T-cell (primary cell): Measurements from ENCODE around the gene ACTN1. TPM values are rescaled to one million over a fixed set of nuclear protein-coding genes. Genes with fewer than 3 reads are reported as not detected.

Source experiments
- ATAC-seq, 4 experiments: fragments of 200-7000 bp in 3 of 4; fragments of 150-1000 bp in 1 of 4; cut with Tn5 transposase; replicated peaks in 1 of 4; 1 replicate in 3 of 4; 2 replicates in 1 of 4; pipeline ENCODE4 v1.10.0; 2021; ENCODE audit warnings: moderate library complexity in 3 of 4, mild to moderate bottlenecking in 2 of 4, moderate number of reproducible peaks in 1 of 4
- CTCF ChIA-PET, 2 donors: fragments of 300-600 bp; sonication (Branson Sonifier 250); formaldehyde crosslinking; loops; one replicate each; lab custom pipeline; 2022; ENCODE audit warnings: antibody characterized with exemption in 2 of 2; lab: Charles Lee
- POLR2A ChIA-PET, 2 donors: fragments of 300-600 bp; sonication (Branson Sonifier 250); formaldehyde crosslinking; loops; one replicate each; lab custom pipeline; 2022; ENCODE audit warnings: antibody characterized with exemption in 2 of 2; lab: Charles Lee
- DNase-seq, 35 experiments: peaks; one replicate each; pipeline versions ENCODE4 v3.0.0 to v3.0.0-alpha.2; 2013 to 2023
- H3K27ac ChIP-seq: one replicate; pipeline ENCODE4 v1.5.1; 2013; ENCODE audit warnings: low read length
- H3K27me3 ChIP-seq, 2 experiments: replicated peaks in 1 of 2; 1 replicate in 1 of 2; 2 replicates in 1 of 2; pipeline versions ENCODE4 v1.6.1 to v1.7.0; 2013; ENCODE audit warnings: low read length in 1 of 2, mixed read lengths in 1 of 2; ENCODE audit not compliant: control insufficient read depth in 2 of 2, insufficient read depth in 2 of 2; ENCODE audit errors: extremely low read depth in 1 of 2
- H3K36me3 ChIP-seq, 2 donors: 1 replicate in 1 of 2; 2 replicates in 1 of 2; pipeline versions ENCODE4 v1.6.1 to v1.7.0; 2013; ENCODE audit warnings: low read length in 1 of 2; ENCODE audit not compliant: control insufficient read depth in 2 of 2, insufficient read depth in 1 of 2; ENCODE audit errors: extremely low read depth in 1 of 2
- H3K4me1 ChIP-seq, 2 experiments: 1 replicate in 1 of 2; 2 replicates in 1 of 2; pipeline versions ENCODE4 v1.6.1 to v1.7.0; 2013; ENCODE audit warnings: low read length in 2 of 2, mixed read lengths in 1 of 2; ENCODE audit not compliant: insufficient read depth in 2 of 2, control insufficient read depth in 1 of 2; ENCODE audit errors: extremely low read depth in 1 of 2
- H3K4me3 ChIP-seq, 2 donors: 1 replicate in 1 of 2; 2 replicates in 1 of 2; pipeline versions ENCODE4 v1.5.1 to v1.7.0; 2013; ENCODE audit warnings: mild to moderate bottlenecking in 2 of 2, low read length in 1 of 2, moderate library complexity in 1 of 2; ENCODE audit not compliant: control insufficient read depth in 1 of 2; ENCODE audit errors: extremely low read depth in 1 of 2
- H3K9me3 ChIP-seq: 2 replicates; pipeline ENCODE4 v1.7.0; 2013
- H3K27ac Mint-ChIP-seq, 2 donors: one replicate each; pipeline ENCODE4 v1.8.0; 2020 to 2021; ENCODE audit warnings: mild to moderate bottlenecking in 2 of 2, mixed read lengths in 2 of 2
- H3K27me3 Mint-ChIP-seq, 2 donors: one replicate each; pipeline ENCODE4 v1.8.0; 2021 to 2022; ENCODE audit warnings: mixed read lengths in 2 of 2
- H3K36me3 Mint-ChIP-seq: one replicate; pipeline ENCODE4 v1.8.0; 2021; ENCODE audit warnings: mixed read lengths
- H3K4me1 Mint-ChIP-seq, 3 donors: one replicate each; pipeline ENCODE4 v1.8.0; 2020 to 2022; ENCODE audit warnings: mixed read lengths in 3 of 3, mild to moderate bottlenecking in 1 of 3
- H3K4me3 Mint-ChIP-seq, 3 donors: one replicate each; pipeline ENCODE4 v1.8.0; 2020 to 2022; ENCODE audit warnings: mild to moderate bottlenecking in 3 of 3, mixed read lengths in 3 of 3, moderate library complexity in 3 of 3
- H3K9me3 Mint-ChIP-seq, 3 donors: one replicate each; pipeline ENCODE4 v1.8.0; 2020 to 2022; ENCODE audit warnings: mixed read lengths in 3 of 3
- WGBS: methylation state at CpG from one replicate; pipeline ENCODE4 v1.1.5; 2013; ENCODE audit warnings: missing lambda C conversion rate; ENCODE audit not compliant: insufficient coverage; 5-methylcytosine and 5-hydroxymethylcytosine counted together
- total RNA-seq, 35 experiments: library from RNA in 6 of 35; stranded (reverse) in 6 of 35; fragments of 120-200 nt in 1 of 35; gene quantifications; one replicate each; pipeline versions ENCODE4 v1.2.1 to v1.2.4 and lab custom pipeline; 2013 to 2026

Gene ACTN1
- total RNA-seq, 5 donors from 2014 or later (not counting 1 experiment from before 2014, with no cell fraction given): 84.8 to 219 (median 122) TPM

GRCh38 chr14:68978172-68978911, 760 bp downstream of the ACTN1 start:
- peaks cover 17 to 68% of the 10 kb centered on the region in 2 experiments for H3K4me1 ChIP-seq
- peaks cover 0 to 9% of the 10 kb centered on the region in 2 experiments for H3K27me3 ChIP-seq
- peak overlapping the region; percentile 61 for H3K27ac ChIP-seq
- CTCF ChIA-PET: interaction anchor here (0.8 to 1.5 kb wide), 2 partner anchors 50 to 66 kb away, joined by 4 to 7 read pairs; no protein-coding TSS in a partner anchor
- Mint-ChIP-seq H3K4me3 (peak overlapping the region; percentile 83 to 93 (median 84)), H3K4me1 (peaks cover 44 to 58% (median 53%) of the 10 kb centered on the region in 3 donors), H3K36me3 (peaks cover 16% of the 10 kb centered on the region), H3K27ac (peak overlapping the region; percentile 84 to 99), H3K27me3 (peaks cover 0 to 2% of the 10 kb centered on the region in 2 donors), H3K9me3 (peaks cover 0 to 1% (median 0%) of the 10 kb centered on the region in 3 donors)
- H3K36me3 ChIP-seq: peaks cover 7 to 12% of the 10 kb centered on the region in 2 donors
- H3K9me3 ChIP-seq: no peaks in the 10 kb centered on the region
- DNase-seq (peak in 31 of 35 experiments; percentile 18 to 60 (median 41)), ATAC-seq (peak; percentile 35 to 45 (median 42))
- POLR2A ChIA-PET: no interaction called here
- WGBS: under 1% methylated on average over 54 of the region's 72 CpGs
- H3K4me3 ChIP-seq: peak overlapping the region; percentile 86 to 90

GRCh38 chr14:68977718-68978171, 1.4 kb downstream of the ACTN1 start:
- ChIA-PET CTCF (interaction anchor here (0.8 to 1.5 kb wide), 4 partner anchors 49 to 75 kb away, joined by 3 to 7 read pairs (median 4); no protein-coding TSS in a partner anchor), POLR2A (no interaction called here)
- Histone ChIP-seq H3K36me3 (peaks cover 8 to 17% of the 10 kb centered on the region in 2 donors), H3K27me3 (peaks cover 0 to 9% of the 10 kb centered on the region in 2 experiments), H3K27ac (peak overlapping the region; percentile 61), H3K4me1 (peaks cover 20 to 73% of the 10 kb centered on the region in 2 experiments), H3K9me3 (no peaks in the 10 kb centered on the region), H3K4me3 (peak overlapping the region; percentile 86 to 90)
- WGBS: 0% methylated on average over 11 of the region's 25 CpGs
- Mint-ChIP-seq H3K4me3 (peak overlapping the region; percentile 83 to 93 (median 84)), H3K27ac (peak overlapping the region; percentile 99), H3K9me3 (peaks cover 0 to 4% (median 0%) of the 10 kb centered on the region in 3 donors), H3K27me3 (peaks cover 0 to 2% of the 10 kb centered on the region in 2 donors), H3K4me1 (peaks cover 49 to 64% (median 58%) of the 10 kb centered on the region in 3 donors), H3K36me3 (peaks cover 22% of the 10 kb centered on the region)
- peak in 32 of 35 experiments; percentile 15 to 68 (median 34) for DNase-seq
- ATAC-seq: peak; percentile 6 to 45 (median 34)

DNA sequence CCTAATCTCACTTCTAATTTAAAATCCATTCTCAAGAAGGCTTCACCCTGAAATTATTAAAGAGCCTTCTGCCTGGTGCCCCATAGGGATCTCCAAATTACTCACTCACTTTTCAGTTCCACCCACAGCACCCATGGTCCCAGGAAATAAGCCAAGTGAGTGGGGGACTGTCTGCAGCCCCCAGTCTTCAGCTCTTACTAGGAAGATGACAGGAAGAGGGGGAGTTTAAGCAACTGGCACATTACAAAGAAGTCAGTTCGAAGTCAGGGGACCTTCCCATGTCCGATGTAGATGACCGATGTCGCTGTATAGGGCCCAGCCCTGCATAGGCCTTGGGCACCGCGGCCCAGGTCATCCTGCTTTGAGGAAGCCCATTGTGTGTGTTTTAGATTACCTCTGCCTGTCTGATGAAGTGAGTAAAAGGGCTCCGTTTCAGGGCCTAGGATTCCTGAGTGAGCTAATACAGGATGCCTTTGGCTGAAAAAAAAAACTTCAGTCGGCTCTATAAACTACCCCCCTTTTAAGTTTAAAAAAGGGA, 1.9 kb downstream of the ACTN1 start:
- Mint-ChIP-seq H3K27me3 (peaks cover 0 to 2% of the 10 kb centered on the region in 2 donors), H3K4me1 (peaks cover 54 to 69% (median 63%) of the 10 kb centered on the region in 3 donors), H3K36me3 (peaks cover 27% of the 10 kb centered on the region), H3K4me3 (peak overlapping the region; percentile 83 to 93 (median 84)), H3K9me3 (peaks cover 0 to 4% (median 0%) of the 10 kb centered on the region in 3 donors), H3K27ac (peak overlapping the region; percentile 99)
- Histone ChIP-seq H3K36me3 (peaks cover 8 to 19% of the 10 kb centered on the region in 2 donors), H3K4me1 (peaks cover 22 to 77% of the 10 kb centered on the region in 2 experiments), H3K27me3 (peaks cover 0 to 9% of the 10 kb centered on the region in 2 experiments), H3K4me3 (peak overlapping the region; percentile 86 to 90), H3K9me3 (no peaks in the 10 kb centered on the region), H3K27ac (peak overlapping the region; percentile 61)
- DNase-seq (peak in 1 of 35 experiments; percentile 35), ATAC-seq (peak in 3 of 4 experiments; percentile 1 to 10 (median 4))
- POLR2A ChIA-PET: no interaction called here
- CTCF ChIA-PET: interaction anchor here (0.8 to 1.5 kb wide), 4 partner anchors 49 to 76 kb away, joined by 3 to 7 read pairs (median 4); no protein-coding TSS in a partner anchor
- WGBS: 13% methylated on average over 6 of the region's 8 CpGs

GRCh38 chr14:68976160-68977067, 2.7 kb downstream of the ACTN1 start:
- H3K36me3 Mint-ChIP-seq: peaks cover 29% of the 10 kb centered on the region
- POLR2A ChIA-PET: no interaction called here

GRCh38 chr14:68975667-68976066, 3.4 kb downstream of the ACTN1 start:
- no peak for DNase-seq
- ChIA-PET CTCF (no interaction called here), POLR2A (no interaction called here)
- H3K4me1 ChIP-seq: peaks cover 37 to 87% of the 10 kb centered on the region in 2 experiments
- peaks cover 66 to 77% (median 72%) of the 10 kb centered on the region in 3 donors for H3K4me1 Mint-ChIP-seq
- peak overlapping the region; percentile 99 for H3K27ac Mint-ChIP-seq
- H3K27me3 Mint-ChIP-seq: peaks cover 0 to 2% of the 10 kb centered on the region in 2 donors
- H3K36me3 ChIP-seq: peaks cover 8 to 19% of the 10 kb centered on the region in 2 donors
- H3K9me3 Mint-ChIP-seq: peaks cover 0 to 4% (median 0%) of the 10 kb centered on the region in 3 donors
- H3K9me3 ChIP-seq: no peaks in the 10 kb centered on the region
- peaks cover 0 to 9% of the 10 kb centered on the region in 2 experiments for H3K27me3 ChIP-seq
- H3K27ac ChIP-seq: peak overlapping the region; percentile 32
- H3K36me3 Mint-ChIP-seq: peaks cover 29% of the 10 kb centered on the region
- peak overlapping the region; percentile 4 to 93 (median 83) for H3K4me3 Mint-ChIP-seq
- H3K4me3 ChIP-seq: no peak overlapping the region
- WGBS: 80% methylated on average over 7 of the region's 7 CpGs
- ATAC-seq: no peak

More at GRCh38 chr14:68976160-68977067, 2.7 kb downstream of the ACTN1 start:
- Histone ChIP-seq H3K36me3 (peaks cover 8 to 19% of the 10 kb centered on the region in 2 donors), H3K27ac (peak overlapping the region; percentile 61), H3K27me3 (peaks cover 0 to 9% of the 10 kb centered on the region in 2 experiments), H3K4me3 (peak overlapping the region; percentile 86 to 90), H3K9me3 (no peaks in the 10 kb centered on the region), H3K4me1 (peaks cover 29 to 85% of the 10 kb centered on the region in 2 experiments)
- Mint-ChIP-seq H3K27ac (peak overlapping the region; percentile 99), H3K27me3 (peaks cover 0 to 2% of the 10 kb centered on the region in 2 donors), H3K4me1 (peaks cover 60 to 73% (median 70%) of the 10 kb centered on the region in 3 donors), H3K4me3 (peak overlapping the region; percentile 83 to 93 (median 84)), H3K9me3 (peaks cover 0 to 4% (median 0%) of the 10 kb centered on the region in 3 donors)
- CTCF ChIA-PET: interaction anchor here (0.9 to 1.5 kb wide), 2 partner anchors 64 to 65 kb away, joined by 3 to 7 read pairs; no protein-coding TSS in a partner anchor
- WGBS: 81% methylated on average over 12 of the region's 13 CpGs
- ATAC-seq: no peak
- DNase-seq: no peak
